Measurements from ENCODE around the gene TAS2R20. TPM values are rescaled to one million over a fixed set of nuclear protein-coding genes. Genes with fewer than 3 reads are reported as not detected.

TAS2R20 gene
- 2.7 and 4.1 TPM in 2 replicates for total RNA-seq

GRCh38 chr12:10998204-10998603 is at the start of gene TAS2R20:
TSS of gene TAS2R20 (minus strand) at chr12:10998304. CDS start at chr12:10997875, 429 bp downstream.

GRCh38 chr12:11031307-11031706 is 33.2 kb upstream of the TAS2R20 start, which contains the start of gene TAS2R31:
TSS of gene TAS2R31 (minus strand) at chr12:11031407. CDS start at chr12:11031335, 72 bp downstream.

GRCh38 chr12:11022520-11022919 is 24.4 kb upstream of the TAS2R20 start, which contains the start of gene TAS2R19:
TSS of gene TAS2R19 (minus strand) at chr12:11022620. CDS start at chr12:11022571, 49 bp downstream.

GRCh38 chr12:10986812-10987211 is 11.3 kb downstream of the TAS2R20 start, which contains the start of gene TAS2R50:
TSS of gene TAS2R50 (minus strand) at chr12:10986912. CDS start at chr12:10986860, 52 bp downstream.

Other genes with a start within 250 kb of the TAS2R20 start
- 0.39 TPM in 1 of 2 replicates, not detected in the other for gene TAS2R7, start 195.7 kb downstream of the TAS2R20 start, total RNA-seq
- gene TAS2R8, start 191.0 kb downstream of the TAS2R20 start, total RNA-seq, result not detected in 2 replicates
- not detected in 2 replicates for gene TAS2R9, start 188.1 kb downstream of the TAS2R20 start, total RNA-seq
- 0.33 and 1.6 TPM in 2 replicates for gene TAS2R10, start 171.9 kb downstream of the TAS2R20 start, total RNA-seq
- 0.98 and 3.5 TPM in 2 replicates for gene PRR4, start 148.8 kb downstream of the TAS2R20 start, total RNA-seq
- 21.8 and 24.3 TPM in 2 replicates for gene PRH1, start 114.0 kb downstream of the TAS2R20 start, total RNA-seq
- gene TAS2R13, start 88.7 kb downstream of the TAS2R20 start, total RNA-seq, result 1.5 and 2.0 TPM in 2 replicates
- 1.1 and 1.2 TPM in 2 replicates for gene PRH2, start 69.1 kb downstream of the TAS2R20 start, total RNA-seq
- 2.5 and 2.7 TPM in 2 replicates for gene TAS2R14, start 59.0 kb downstream of the TAS2R20 start, total RNA-seq
- 3.1 and 4.1 TPM in 2 replicates for gene TAS2R50, start 11.4 kb downstream of the TAS2R20 start, total RNA-seq
- 4.7 and 6.2 TPM in 2 replicates for gene TAS2R19, start 24.3 kb upstream of the TAS2R20 start, total RNA-seq
- gene TAS2R31, start 33.1 kb upstream of the TAS2R20 start, total RNA-seq, result 3.1 and 7.1 TPM in 2 replicates
- 2.5 and 2.7 TPM in 2 replicates for gene TAS2R46, start 64.0 kb upstream of the TAS2R20 start, total RNA-seq
- 2.0 and 2.4 TPM in 2 replicates for gene TAS2R43, start 94.0 kb upstream of the TAS2R20 start, total RNA-seq
- gene TAS2R30, start 136.3 kb upstream of the TAS2R20 start, total RNA-seq, result 5.5 and 7.0 TPM in 2 replicates
- 4.7 and 7.4 TPM in 2 replicates for gene SMIM10L1, start 172.9 kb upstream of the TAS2R20 start, total RNA-seq
- not detected in 2 replicates for gene TAS2R42, start 188.6 kb upstream of the TAS2R20 start, total RNA-seq

All from placental epithelial cell (primary cell).